HG03039 (cell line): ENCODE data around the gene RBPJL.

Experiments used
- ATAC-seq: cut with Tn5 transposase; IDR thresholded peaks from one replicate; pipeline ENCODE4 v1.9.1; 2021; ENCODE audit warnings: mild to moderate bottlenecking, moderate library complexity; ENCODE audit not compliant: unreplicated experiment

Gene RBPJL, protein sequence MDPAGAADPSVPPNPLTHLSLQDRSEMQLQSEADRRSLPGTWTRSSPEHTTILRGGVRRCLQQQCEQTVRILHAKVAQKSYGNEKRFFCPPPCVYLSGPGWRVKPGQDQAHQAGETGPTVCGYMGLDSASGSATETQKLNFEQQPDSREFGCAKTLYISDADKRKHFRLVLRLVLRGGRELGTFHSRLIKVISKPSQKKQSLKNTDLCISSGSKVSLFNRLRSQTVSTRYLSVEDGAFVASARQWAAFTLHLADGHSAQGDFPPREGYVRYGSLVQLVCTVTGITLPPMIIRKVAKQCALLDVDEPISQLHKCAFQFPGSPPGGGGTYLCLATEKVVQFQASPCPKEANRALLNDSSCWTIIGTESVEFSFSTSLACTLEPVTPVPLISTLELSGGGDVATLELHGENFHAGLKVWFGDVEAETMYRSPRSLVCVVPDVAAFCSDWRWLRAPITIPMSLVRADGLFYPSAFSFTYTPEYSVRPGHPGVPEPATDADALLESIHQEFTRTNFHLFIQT

DNA sequence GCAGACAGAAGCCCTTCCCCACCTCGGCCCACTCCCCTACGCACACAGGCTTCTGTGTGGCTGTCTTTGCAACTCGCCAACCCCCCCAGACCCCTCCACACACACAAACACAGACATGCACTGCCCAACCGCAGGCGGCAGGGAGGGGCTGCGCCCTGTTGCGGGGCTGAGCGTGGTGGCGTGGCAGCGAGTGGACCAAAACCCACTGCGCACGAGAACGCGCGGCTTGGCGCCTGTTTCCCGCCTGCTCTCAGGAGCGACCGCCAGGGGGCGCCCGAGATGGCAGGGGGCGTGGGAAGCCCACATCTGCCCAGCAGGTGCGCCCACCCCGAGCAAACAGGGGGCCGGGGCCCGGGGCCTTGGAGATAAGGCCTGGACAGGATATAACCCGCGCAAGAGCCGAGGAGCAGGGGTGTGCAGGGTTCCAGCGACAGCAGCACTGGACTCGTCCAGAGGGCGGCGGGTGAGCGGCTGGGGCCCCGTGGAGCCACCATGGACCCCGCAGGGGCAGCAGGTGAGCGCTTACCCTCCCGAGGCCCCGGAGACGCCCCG is at the start of gene RBPJL:
Gene RBPJL (plus strand): TSS at position 410 of the 552 bp plus-strand sequence. CDS start 83 bp downstream, at position 493.
- no peak for ATAC-seq

DNA sequence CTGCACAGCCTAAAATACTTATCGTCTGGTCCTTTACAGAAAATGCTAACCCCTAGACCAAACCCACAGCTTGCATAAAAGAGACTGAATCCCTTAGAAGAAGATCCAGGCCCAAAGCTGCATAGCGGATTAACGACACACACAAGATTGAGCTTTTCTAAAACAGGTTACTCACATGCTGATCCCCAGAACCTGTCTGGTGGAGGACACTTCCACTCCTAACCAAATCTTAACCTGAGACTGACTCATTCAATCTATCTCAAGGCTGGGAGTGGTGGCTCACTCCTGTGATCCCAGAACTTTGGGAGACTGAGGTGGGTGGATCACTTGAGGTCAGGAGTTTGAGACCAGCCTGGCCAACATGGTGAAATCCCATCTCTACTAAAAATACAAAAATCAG is 49.5 kb upstream of the RBPJL start:
- ATAC-seq: no peak

DNA sequence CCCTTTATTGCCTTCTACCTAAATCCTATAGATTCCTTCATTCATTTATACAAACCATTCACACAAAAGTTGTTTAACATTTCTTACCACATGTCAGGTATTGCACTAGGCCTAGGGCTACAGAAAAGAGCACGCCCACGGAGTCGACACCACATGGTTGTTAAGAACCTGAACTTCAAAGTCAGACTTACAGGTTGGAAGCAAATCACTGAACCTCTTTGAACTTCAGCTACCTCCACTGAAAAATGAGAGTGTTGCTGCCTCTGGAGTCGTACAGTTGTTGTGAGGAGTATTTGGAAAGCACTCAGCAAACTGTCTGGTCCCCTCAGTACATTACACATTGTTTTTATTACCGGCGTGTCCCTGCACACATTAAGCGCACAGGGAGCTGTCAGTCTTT is 48.9 kb upstream of the RBPJL start:
- no peak for ATAC-seq

DNA sequence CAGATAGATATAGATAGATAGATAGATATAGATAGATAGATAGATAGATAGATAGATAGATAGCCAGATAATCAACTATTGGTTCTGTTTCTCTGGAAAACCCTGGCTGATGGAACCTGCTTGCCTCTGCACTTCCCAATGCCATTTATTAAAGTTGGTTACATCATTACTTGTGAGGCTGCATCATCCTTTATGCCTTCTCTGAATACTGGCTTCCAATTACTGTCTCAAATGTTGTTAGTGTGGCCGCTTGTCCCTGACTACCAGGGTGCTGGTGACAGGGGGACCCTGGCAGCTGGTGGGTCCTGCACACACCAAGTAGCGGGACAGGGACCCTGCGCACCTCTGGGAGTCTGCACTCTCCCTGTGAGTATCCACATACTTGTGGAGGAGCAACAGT is 48.4 kb upstream of the RBPJL start:
- ATAC-seq: no peak

DNA sequence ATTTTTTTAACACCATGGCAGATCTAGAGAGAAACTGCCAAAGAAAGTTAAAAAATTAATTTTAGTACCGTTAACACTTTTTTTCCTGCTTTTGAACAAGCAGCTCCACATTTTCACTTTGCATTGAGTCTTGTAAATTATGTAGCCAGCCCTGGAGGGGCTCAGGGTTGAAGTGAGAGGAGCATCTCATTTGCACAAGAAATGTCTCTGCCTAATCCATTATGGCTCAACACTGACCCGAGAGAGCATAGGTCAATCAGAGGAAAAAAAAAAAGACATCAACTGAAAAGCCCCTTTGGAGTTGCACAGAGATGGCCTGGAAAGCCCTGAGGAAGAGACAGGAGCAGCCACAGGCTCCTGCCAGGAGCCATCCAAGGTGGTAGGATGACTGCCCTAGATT is 48.0 kb upstream of the RBPJL start:
- ATAC-seq: no peak

DNA sequence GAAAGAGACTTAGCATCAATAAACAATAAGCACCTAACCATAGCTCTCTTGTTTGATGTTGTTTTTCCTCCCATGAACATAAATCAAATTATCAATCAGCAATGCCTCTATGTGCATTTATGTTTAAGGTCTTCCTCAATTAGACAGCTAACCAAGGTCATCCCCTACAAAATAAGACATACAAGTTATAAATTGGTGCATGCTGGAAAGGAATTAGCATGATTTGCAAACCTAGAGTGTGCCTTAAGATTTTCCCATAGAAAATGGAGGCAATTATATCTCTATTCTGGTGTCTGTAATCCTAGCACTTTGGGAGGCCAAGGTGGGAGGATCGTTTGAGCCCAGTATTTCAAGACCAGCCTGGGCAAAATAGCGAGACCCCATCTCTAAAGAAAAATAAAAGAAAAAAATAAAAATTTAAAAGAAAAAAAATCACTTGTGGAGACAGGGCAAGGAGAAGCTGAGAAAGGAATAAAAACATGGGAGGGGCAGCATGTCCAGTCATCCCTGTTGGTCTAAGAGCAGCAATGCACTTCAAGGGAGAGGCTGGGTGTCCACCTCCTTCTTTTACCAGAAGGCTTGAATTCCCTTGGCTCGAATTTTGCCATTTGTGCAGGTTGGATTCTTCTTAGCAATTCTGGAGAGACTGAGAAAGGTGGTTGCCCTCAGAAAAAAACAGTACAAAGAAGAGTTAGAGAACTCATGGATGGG is 42.9 kb upstream of the RBPJL start:
- ATAC-seq: no peak

DNA sequence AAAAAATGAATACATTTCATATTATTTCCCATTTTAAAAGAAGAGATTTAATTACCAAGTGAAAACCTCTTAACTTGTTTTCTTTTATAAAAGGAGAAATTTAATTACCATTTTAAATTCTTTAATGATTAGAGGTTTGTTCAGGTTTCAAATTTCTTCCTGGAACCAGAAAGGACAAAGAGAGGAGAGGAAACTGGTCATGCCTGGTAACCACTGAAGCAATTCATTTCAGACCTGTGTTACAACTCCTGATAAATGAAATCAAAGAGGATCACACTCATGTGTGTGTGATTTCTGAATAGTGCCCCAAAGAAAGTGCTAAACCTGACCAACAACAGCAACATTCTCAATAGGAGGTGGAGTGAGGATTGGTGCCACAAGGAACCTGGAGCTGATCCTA is 39.7 kb upstream of the RBPJL start:
- ATAC-seq: no peak

DNA sequence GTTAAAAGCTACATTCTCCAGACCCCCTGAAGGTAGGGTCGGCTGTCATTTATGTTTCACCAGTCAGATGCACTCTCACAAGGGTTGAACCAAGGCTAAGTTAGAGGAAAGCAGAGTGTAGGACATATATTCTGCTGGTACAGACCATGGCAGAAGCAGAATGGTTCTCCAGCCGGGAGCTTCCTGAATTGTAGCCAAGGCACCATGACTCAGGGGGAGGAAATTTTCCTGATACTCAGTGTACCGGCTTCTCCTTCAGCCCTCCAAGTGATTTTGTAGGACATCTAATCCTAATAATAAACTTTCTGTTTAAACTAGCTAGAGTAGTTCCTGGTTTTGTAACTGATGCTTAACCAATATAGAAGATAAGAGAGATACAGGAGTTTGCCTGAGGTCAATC is 38.1 kb upstream of the RBPJL start:
- no peak for ATAC-seq

DNA sequence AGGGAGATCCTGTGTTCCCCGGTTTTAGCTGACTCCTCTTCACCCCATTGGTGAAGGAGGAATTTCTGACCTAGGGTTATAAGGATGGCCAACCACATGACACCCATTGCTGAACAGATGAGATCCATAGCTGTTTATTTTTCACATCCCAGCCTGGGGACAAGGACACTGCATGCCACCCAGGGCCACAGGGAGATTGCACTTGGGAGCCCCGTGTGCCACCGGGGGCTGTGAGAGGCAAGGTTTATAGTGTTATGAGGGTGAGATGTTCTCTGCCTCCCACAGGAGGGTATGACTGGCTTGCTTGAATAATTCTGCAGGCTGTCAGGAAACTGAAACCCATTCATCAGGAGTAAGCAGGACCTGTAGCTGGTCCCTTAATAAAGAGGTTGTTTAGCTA is 37.6 kb upstream of the RBPJL start:
- ATAC-seq: no peak

DNA sequence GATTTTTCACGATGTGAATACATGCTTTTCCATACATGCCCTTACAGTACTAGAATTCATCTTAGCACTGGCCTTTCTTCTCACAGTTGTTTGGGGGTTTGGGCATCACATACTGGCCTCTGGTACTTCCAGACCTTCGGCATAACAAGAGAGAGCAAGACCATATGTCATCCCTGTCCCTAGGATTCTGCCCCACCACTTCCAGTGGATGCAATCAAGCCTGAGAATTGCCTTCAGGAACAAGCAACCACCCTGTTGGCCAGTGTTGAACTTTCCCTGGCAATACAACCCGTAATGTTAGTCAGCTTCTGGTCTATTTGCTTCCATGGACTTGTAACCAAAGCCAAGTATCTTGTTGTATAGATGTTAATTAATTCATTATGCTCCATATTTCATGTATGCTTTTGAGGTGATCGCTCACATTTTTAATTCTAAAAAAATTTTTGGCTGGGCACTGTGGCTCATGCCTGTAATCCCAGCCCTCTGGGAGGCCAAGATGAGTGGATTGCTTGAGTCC is 36.8 kb upstream of the RBPJL start:
- no peak for ATAC-seq

DNA sequence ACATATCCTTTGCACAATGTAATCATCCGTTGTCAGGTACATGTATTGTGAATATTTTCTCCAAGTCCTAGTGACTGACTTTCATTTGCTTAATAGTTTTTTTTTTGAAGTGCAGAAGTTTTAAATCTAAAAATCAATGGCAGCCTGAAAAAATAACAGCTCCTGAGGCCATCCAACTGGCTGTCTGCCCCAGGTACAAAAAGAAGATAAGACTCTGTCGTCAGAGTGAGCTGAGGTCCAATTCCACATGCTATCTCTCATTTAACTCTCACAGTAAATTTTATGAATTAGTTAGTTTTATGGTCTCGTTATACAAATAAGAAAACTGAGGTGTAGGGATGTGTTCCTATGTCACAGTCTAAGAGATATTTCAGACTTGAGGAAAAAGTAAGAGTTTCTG is 31.3 kb upstream of the RBPJL start:
- no peak for ATAC-seq

DNA sequence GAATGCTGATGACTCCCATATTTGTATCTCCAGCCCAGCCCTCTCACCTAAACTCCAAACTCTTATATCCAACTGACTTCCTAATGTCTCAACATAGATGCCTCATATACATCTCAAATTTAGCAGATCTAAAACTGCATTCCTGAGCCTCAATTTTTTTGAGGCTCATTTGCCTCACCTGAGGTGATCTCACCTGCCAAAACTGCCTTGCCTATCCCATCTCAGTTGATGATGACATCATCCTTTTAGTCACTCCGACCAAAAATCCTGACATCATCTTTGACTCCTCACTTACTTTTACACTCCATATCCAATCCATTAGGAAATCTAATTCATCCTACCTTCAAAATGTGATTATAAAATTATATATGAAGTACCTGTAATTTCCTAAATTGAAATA is 26.6 kb upstream of the RBPJL start:
- no peak for ATAC-seq

DNA sequence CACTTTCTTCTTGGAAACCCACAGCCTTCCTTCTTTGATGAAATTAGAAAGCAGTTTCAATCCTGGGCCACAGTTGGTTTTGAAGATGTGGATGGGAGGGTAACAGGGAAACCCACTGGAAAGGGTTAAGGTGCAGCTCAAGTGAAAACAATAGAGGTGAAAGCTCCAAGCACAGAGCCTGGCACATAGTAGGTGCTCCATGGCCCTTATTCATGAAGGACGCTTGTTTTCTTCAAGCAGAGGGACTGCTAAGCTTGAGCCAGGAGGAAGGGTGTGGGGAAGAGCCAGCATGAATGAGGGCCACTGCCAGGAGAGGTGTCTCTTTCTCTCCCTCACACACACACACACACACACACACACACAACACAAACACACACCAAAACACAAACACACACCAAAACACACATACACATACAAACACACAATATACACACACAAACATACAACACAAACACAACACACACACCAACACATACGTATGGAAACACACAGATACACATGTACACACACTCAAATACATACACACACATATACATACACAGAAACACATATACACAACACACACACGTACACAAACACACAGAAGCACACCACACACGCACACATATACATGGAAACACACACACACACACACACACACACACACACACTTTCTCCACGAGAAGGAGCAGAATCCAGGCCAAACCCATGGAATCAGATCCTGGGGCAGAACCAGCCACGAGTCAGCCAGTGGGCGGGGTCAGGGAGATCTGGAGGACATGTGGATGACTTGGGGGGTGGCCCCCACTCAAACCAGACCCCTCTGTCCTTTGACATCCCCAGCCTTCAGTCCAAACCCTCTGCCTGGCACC is 23.7 kb upstream of the RBPJL start:
- ATAC-seq: no peak

DNA sequence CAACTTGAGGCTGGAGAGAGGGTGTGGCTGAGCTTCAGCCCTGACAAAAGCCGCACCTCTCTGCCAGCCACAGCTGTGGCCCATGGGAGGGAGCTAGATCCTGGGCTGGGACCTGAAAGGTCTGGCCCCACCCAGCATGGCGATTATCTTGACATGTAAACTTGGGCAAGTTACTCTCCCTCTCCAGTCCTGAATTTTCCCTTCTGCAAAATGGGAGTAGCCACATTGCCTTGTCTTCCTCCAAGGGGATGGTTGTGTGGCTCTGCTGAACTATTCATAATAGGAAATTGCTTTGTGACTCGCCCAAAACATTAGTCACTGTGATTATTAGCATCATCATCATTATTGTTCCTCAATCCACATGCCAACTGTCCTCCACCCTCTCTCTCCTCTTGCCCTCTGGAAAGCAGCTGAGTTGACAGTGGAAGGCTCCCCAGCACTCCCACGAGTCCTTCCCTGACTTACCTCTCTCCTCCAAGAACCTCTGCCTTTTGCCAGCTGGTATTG is 23.0 kb upstream of the RBPJL start:
- no peak for ATAC-seq

DNA sequence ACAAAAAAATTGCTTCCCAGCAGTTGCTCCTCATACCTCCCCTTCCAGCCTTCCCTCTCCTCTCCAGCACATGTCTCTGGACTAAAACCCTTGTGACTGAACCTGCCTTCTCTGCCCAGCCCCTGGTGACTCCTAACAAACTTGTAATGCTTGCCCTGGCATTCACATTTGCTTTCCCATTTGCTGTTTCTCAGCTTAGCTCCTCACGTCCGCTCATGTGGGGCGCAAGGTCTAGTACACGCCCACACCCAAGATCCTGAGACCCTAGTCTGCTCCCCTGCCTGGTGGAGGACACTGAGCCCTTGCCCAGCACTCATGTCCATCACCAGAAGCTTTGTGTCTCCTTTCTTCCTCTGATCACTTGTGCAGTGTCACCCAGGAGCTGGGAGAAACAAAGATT is 18.3 kb upstream of the RBPJL start:
- ATAC-seq: no peak

DNA sequence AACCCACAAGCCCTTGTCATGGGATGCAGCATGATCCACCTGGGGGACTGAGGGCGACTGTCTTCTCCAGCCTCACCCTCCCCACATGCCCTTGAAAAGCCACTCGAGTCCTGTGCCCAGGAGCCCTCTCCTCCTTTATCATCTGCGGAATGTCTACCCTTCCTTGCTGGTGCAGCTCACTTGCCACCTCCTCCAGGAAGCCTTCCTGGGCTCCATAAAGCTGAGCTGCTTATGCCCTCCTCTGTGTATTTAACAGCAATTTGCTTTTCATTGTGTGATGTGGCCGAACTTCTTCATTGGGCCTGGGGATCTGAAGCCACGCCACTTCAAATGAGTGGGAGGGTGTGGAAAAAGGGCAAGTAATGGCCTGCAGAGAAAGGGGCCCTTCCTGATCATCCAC is 17.8 kb upstream of the RBPJL start:
- no peak for ATAC-seq

DNA sequence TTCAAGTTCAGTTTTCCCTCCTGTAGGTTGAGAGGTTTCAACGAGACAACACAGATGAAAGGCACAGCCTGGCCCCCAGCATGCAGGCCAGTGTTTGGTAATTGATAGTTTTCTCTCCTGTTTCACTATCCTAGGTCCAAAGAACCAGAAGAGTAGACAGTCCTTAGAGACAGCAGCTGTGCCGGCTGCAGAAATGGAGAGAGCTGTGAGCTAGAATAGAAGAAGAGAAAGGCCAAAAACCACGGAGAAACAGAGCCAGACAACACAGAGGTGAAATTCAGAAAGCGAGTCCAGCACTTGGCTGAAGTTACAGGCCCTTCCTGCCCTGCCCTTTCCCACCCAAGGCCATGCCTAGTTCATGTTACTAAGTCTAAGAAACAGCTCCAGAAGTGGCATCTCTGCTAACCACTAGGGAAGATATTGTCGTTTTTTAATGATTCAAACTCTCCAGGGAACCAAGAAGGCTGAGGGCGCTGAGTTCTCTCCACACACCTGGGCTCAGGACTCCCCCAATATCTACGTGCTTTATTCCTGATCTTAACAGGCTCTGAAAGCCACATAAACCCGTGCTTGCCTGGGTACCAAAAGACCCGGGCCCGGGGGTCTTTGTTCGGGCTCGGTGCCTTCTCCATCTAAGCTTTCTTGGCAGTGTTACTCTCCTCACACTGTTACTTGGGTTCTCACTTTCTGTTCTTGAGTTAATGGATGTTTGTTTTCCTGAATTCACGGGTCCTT is 16.5 kb upstream of the RBPJL start:
- ATAC-seq: no peak

DNA sequence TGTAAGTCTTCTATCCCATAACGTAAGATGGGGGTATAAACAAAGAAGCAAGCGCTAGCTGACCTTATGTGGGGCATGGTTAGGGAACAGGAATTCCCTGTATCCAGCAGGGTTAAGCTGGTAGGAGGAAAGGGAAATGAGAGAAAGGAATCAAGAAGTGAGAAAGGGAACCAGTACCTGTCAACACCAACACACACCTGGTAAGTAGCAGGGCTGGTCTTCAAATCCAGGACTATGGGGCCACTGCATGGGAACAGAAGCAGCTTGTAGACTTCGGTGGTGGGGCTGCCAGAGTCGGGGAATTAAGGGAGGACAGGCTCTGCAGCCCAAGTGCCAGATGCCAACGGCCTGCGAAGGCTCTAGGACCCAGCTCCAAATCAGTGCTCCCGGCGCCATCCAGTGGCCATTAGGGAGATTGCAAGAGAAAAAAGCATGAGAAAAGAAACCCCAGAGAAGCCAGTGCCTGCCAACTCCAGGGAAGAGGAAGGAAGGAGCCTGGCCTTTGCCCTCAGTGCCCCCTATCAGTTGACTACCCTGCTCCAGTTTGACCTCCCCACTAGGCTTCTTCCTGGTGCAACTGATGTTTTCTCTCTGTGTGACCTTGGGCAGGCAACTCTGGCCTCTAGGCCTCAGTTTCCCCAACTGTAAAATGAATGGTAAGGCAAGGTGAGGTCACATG is 15.8 kb upstream of the RBPJL start:
- ATAC-seq: no peak

DNA sequence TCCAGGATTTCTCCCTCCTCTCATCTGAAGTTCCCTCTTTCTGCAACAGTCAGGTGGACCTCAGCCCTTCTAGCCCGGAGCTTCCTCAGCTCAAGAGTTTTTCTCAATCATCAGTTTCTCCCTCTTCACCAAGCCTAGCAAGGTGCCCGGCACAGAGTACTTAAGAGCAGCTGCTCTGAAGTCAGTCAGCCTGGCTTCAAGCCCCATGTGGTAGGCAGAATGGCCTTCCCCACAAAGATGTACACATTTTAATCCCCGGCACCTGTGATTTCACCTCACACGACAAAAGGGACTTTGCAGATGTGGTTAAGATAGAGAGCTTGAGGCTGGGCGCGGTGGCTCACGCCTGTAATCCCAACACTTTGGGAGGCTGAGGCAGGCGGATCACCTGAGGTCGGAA is 15.1 kb upstream of the RBPJL start:
- no peak for ATAC-seq
